ENCODE measurements around the gene MARCHF4. TPM values are rescaled to one million over a fixed set of nuclear protein-coding genes. Genes with fewer than 3 reads are reported as not detected.

MARCHF4 gene
- total and polyA plus RNA-seq, 3 experiments from 2014 or later, result not detected

DNA sequence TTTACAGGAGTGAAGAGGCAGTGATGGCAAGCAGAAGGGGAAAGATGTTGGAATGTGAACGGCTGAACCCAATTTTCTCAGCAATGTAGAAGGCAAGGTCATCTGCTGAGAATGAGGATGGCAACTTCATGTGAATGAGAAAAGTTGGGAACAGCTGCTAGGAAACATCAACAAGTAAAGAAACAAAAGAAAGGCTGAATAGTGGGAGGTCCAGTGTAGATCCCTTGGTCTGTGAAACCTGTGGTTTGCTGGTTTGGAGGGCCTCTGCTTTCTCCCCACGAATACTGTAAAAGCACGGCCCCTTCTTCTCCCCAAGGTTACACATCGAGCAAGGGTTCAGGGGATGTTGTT is 27.4 kb downstream of the MARCHF4 start:
- Histone ChIP-seq H3K4me1 (ENCODE audit: insufficient read depth, low read length) (peaks cover 31% of the 10 kb centered on the region), H3K27me3 (ENCODE audit: insufficient read depth, low read length, poor library complexity, severe bottlenecking) (no peaks in the 10 kb centered on the region), H3K27ac (ENCODE audit: low read depth, low read length) (no peak overlapping the region), H3K36me3 (ENCODE audit: insufficient read depth, low read length) (no peaks in the 10 kb centered on the region), H3K9me3 (ENCODE audit: low read length) (no peaks in the 10 kb centered on the region), H3K4me3 (ENCODE audit: low read length) (no peak overlapping the region)
- Mint-ChIP-seq H3K27me3 (peaks cover 0 to 7% of the 10 kb centered on the region in 2 donors), H3K4me1 (peaks cover 33 to 44% (median 38%) of the 10 kb centered on the region in 3 donors), H3K36me3 (peaks cover 0 to 4% (median 0%) of the 10 kb centered on the region in 3 donors), H3K27ac (no peak overlapping the region), H3K4me3 (no peak overlapping the region), H3K9me3 (no peaks in the 10 kb centered on the region)
- ChIA-PET POLR2A (no interaction called here), CTCF (no interaction called here)
- DNase-seq, result no peak

DNA sequence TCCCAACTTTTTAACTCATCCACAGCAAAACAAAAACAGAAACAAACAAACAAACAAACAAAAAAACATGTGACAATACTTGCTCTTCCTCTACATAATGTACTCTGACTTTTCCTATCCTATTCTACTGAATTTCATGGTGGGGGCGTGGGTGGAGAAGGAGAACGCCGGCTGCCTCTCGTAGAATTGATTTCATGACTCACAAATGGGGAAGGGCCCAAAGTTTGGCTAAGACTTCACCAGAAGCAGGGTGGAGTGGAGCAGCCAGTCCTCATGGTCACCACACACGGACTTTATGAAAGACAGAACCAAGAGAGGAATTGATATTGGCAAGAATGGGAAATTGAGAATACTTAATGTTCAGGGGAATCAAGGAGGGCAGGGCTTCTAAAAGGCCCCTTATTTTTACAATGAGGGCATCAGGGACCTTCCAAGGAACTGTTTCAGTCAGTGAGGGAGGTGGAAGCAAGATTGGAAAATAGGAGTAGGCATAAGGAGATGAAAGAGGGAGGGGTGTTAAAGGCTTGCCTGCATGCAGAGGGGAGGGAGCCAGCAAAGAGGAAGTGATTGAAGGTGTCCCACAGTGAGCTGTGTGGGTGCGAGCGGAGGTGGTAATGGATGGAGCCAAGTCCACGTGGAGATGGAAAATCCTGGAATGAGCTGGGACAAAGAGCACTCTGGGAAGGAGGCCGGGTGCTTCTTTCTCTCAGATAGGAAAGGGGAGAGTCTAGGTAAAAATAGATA is 27.9 kb downstream of the MARCHF4 start:
- H3K27me3 Mint-ChIP-seq, result peaks cover 0 to 6% of the 10 kb centered on the region in 2 donors
- POLR2A ChIA-PET, result no interaction called here
- H3K4me1 Mint-ChIP-seq, result peaks cover 28 to 40% (median 32%) of the 10 kb centered on the region in 3 donors

DNA sequence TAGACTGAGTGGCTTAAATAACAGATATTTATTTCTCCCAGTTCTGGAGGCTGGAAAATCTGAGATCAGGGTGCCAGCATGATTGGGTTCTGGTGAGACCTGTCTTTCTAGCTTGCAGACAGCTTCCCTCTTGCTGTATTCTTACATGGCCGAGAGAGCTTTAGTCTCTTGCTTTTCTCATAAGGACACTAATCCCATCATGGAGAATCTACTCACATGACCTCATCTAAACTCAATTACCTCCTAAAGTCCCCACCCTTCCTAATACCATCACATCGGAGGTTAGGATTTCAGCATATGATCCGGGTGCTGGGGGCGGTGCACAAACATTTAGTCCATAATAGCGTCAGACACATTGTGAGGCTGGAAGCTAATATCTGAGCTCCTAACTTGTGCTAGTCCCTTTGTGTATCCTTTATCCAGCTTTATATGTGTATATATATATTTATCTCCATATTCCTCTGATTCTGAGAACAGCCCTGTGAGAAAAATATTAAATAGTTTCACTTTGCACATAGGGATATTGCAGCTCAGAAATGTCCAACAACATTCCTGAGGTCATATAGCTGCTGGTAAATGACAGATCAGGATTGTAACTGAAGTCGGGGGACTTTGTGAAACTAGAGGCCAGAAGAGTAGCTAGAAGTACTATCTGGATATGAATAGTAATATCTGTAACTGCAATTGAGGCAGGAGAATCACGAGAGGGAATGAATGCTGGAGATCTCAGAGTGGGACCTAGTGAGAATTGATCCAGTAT is 28.9 kb downstream of the MARCHF4 start:
- peaks cover 19 to 30% (median 23%) of the 10 kb centered on the region in 3 donors for H3K4me1 Mint-ChIP-seq
- peak overlapping the region in 1 of 8 donors; percentile 19 for H3K27ac Mint-ChIP-seq
- no peaks in the 10 kb centered on the region for H3K36me3 ChIP-seq (ENCODE audit: insufficient read depth, low read length)
- H3K4me3 ChIP-seq (ENCODE audit: low read length), result no peak overlapping the region
- ChIA-PET POLR2A (no interaction called here), CTCF (interaction anchor here (1.3 kb wide), 1 partner anchor 9 kb away, joined by 4 read pairs; no protein-coding TSS in a partner anchor)
- no peak overlapping the region for H3K4me3 Mint-ChIP-seq
- H3K4me1 ChIP-seq (ENCODE audit: insufficient read depth, low read length), result peaks cover 18% of the 10 kb centered on the region
- DNase-seq, result no peak
- no peaks in the 10 kb centered on the region for H3K9me3 Mint-ChIP-seq
- peaks cover 0 to 9% of the 10 kb centered on the region in 2 donors for H3K27me3 Mint-ChIP-seq
- H3K27me3 ChIP-seq (ENCODE audit: insufficient read depth, low read length, poor library complexity, severe bottlenecking), result no peaks in the 10 kb centered on the region
- peaks cover 0 to 4% (median 2%) of the 10 kb centered on the region in 3 donors for H3K36me3 Mint-ChIP-seq
- H3K9me3 ChIP-seq (ENCODE audit: low read length), result no peaks in the 10 kb centered on the region
- no peak overlapping the region for H3K27ac ChIP-seq (ENCODE audit: low read depth, low read length)

More for the DNA sequence above, 27.9 kb downstream of the MARCHF4 start:
- Mint-ChIP-seq H3K27ac (peak overlapping the region in 2 of 8 donors; percentile 3 to 43), H3K9me3 (no peaks in the 10 kb centered on the region), H3K4me3 (no peak overlapping the region), H3K36me3 (peaks cover 0 to 4% (median 0%) of the 10 kb centered on the region in 3 donors)
- CTCF ChIA-PET, result no interaction called here
- H3K9me3 ChIP-seq (ENCODE audit: low read length), result no peaks in the 10 kb centered on the region
- H3K27me3 ChIP-seq (ENCODE audit: insufficient read depth, low read length, poor library complexity, severe bottlenecking), result no peaks in the 10 kb centered on the region
- peaks cover 27% of the 10 kb centered on the region for H3K4me1 ChIP-seq (ENCODE audit: insufficient read depth, low read length)
- H3K27ac ChIP-seq (ENCODE audit: low read depth, low read length), result no peak overlapping the region
- DNase-seq, result no peak
- H3K4me3 ChIP-seq (ENCODE audit: low read length), result no peak overlapping the region
- H3K36me3 ChIP-seq (ENCODE audit: insufficient read depth, low read length), result no peaks in the 10 kb centered on the region

DNA sequence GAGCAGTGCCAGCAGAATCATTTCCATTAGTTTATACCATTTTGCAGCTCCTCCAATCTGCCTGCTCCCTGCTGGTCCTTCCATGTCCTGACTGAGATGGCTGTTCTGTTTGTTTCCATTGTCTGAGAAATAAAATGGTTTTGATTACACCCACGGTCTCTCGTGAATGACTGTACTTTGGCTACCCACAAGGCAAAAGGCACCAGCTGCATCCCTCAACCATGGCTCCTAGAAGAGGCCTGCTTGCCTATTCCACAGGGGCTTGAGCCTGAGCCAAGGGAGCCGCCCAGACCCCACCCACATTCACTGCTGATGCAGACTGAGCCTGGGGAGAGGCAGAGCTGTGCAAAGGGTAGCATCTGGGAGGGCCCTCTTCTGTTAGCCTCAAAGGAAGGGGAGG is 31.2 kb downstream of the MARCHF4 start:
- peaks cover 5% of the 10 kb centered on the region for H3K4me1 ChIP-seq (ENCODE audit: insufficient read depth, low read length)
- peaks cover 4 to 9% of the 10 kb centered on the region in 2 donors for H3K27me3 Mint-ChIP-seq
- H3K9me3 ChIP-seq (ENCODE audit: low read length), result no peaks in the 10 kb centered on the region
- CTCF ChIA-PET, result interaction anchor here (1.6 kb wide), 1 partner anchor 63 kb away, joined by 6 read pairs; no protein-coding TSS in a partner anchor
- no peaks in the 10 kb centered on the region for H3K27me3 ChIP-seq (ENCODE audit: insufficient read depth, low read length, poor library complexity, severe bottlenecking)
- H3K27ac ChIP-seq (ENCODE audit: low read depth, low read length), result no peak overlapping the region
- peak overlapping the region in 1 of 8 donors; percentile 76 for H3K27ac Mint-ChIP-seq
- H3K4me1 Mint-ChIP-seq, result peaks cover 6 to 15% (median 14%) of the 10 kb centered on the region in 3 donors
- no peaks in the 10 kb centered on the region for H3K36me3 ChIP-seq (ENCODE audit: insufficient read depth, low read length)
- H3K4me3 ChIP-seq (ENCODE audit: low read length), result no peak overlapping the region
- peaks cover 0 to 4% (median 2%) of the 10 kb centered on the region in 3 donors for H3K36me3 Mint-ChIP-seq
- H3K4me3 Mint-ChIP-seq, result no peak overlapping the region
- POLR2A ChIA-PET, result no interaction called here
- DNase-seq, result no peak
- no peaks in the 10 kb centered on the region for H3K9me3 Mint-ChIP-seq

DNA sequence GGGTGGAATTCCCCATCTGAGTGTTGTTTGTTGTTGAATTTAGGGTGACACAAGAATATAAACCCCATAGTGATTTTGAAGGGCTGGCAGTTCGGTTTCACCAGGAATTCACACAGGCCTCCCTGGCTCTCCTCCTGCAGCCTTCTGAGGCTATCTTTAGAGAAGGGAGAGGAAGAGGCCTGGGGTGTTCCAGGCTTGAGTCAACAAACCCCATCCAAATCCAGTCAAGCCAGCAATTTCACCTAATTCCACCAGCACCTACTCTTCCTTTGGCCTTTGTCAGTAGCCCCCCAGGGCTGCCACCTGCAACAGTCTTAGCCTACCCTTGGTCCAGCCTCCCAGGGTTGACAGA is 32.0 kb downstream of the MARCHF4 start:
- CTCF ChIA-PET, result interaction anchor here (1.6 kb wide), 1 partner anchor 64 kb away, joined by 6 read pairs; no protein-coding TSS in a partner anchor

DNA sequence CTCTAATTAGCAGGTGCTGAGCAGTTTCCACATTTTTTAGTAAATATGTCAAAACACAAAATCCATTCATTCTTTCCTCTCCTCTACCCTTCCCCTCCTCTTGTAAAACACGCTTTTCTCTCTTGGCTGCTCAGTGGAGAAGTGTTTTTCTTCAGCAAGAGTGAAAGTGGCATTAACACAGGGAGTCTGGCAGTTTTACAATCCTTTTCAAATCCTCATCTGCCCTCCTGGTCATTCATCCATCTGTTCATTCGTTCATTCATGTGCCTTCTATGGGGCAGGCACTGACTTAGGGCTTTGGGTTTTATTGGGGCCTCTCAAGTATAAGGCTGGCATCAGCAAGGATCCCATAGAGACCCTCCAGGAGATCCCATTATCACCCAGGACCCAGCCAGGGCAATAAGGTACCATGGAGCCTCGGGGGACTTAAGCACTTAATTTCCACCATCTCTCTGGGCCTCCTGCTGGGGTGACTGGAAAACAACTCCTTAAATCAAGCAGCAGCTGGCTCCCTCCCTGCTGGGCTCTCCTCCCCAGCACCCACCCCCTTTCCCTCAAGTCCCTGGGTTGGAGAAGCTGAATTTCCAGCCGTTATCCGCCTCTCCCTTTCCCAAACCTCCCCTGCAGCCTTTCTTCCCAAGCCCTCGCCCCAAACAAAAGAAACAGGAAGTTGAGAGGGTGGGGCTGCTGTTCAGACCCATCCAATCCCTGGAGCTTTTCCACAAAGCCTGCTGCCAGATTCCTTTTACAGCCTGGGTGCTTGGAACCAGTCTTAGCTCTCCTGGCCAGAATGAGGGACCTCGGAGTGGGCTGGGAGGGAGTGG is 32.6 kb downstream of the MARCHF4 start:
- no peaks in the 10 kb centered on the region for H3K27me3 ChIP-seq (ENCODE audit: insufficient read depth, low read length, poor library complexity, severe bottlenecking)
- no peaks in the 10 kb centered on the region for H3K9me3 ChIP-seq (ENCODE audit: low read length)
- no peaks in the 10 kb centered on the region for H3K9me3 Mint-ChIP-seq
- no peak overlapping the region for H3K27ac ChIP-seq (ENCODE audit: low read depth, low read length)
- ChIA-PET POLR2A (no interaction called here), CTCF (interaction anchor here (1.6 kb wide), 1 partner anchor 65 kb away, joined by 6 read pairs; no protein-coding TSS in a partner anchor)
- H3K4me1 Mint-ChIP-seq, result peaks cover 6 to 17% (median 15%) of the 10 kb centered on the region in 3 donors
- H3K4me3 ChIP-seq (ENCODE audit: low read length), result no peak overlapping the region
- peak overlapping the region in 3 of 8 donors; percentile 18 to 76 (median 47) for H3K27ac Mint-ChIP-seq
- peaks cover 4 to 8% of the 10 kb centered on the region in 2 donors for H3K27me3 Mint-ChIP-seq
- H3K4me3 Mint-ChIP-seq, result no peak overlapping the region
- DNase-seq, result no peak
- peaks cover 0 to 4% (median 2%) of the 10 kb centered on the region in 3 donors for H3K36me3 Mint-ChIP-seq
- H3K4me1 ChIP-seq (ENCODE audit: insufficient read depth, low read length), result peaks cover 5% of the 10 kb centered on the region
- H3K36me3 ChIP-seq (ENCODE audit: insufficient read depth, low read length), result no peaks in the 10 kb centered on the region

More for the DNA sequence above, 32.0 kb downstream of the MARCHF4 start:
- peaks cover 6 to 17% (median 15%) of the 10 kb centered on the region in 3 donors for H3K4me1 Mint-ChIP-seq
- Histone ChIP-seq H3K4me1 (ENCODE audit: insufficient read depth, low read length) (peaks cover 5% of the 10 kb centered on the region), H3K9me3 (ENCODE audit: low read length) (no peaks in the 10 kb centered on the region), H3K4me3 (ENCODE audit: low read length) (no peak overlapping the region), H3K36me3 (ENCODE audit: insufficient read depth, low read length) (no peaks in the 10 kb centered on the region), H3K27ac (ENCODE audit: low read depth, low read length) (no peak overlapping the region), H3K27me3 (ENCODE audit: insufficient read depth, low read length, poor library complexity, severe bottlenecking) (no peaks in the 10 kb centered on the region)
- no peaks in the 10 kb centered on the region for H3K9me3 Mint-ChIP-seq
- H3K27me3 Mint-ChIP-seq, result peaks cover 4 to 9% of the 10 kb centered on the region in 2 donors
- DNase-seq, result no peak
- peaks cover 0 to 4% (median 2%) of the 10 kb centered on the region in 3 donors for H3K36me3 Mint-ChIP-seq
- no peak overlapping the region for H3K4me3 Mint-ChIP-seq
- POLR2A ChIA-PET, result no interaction called here
- H3K27ac Mint-ChIP-seq, result peak overlapping the region in 3 of 8 donors; percentile 2 to 62 (median 56)

DNA sequence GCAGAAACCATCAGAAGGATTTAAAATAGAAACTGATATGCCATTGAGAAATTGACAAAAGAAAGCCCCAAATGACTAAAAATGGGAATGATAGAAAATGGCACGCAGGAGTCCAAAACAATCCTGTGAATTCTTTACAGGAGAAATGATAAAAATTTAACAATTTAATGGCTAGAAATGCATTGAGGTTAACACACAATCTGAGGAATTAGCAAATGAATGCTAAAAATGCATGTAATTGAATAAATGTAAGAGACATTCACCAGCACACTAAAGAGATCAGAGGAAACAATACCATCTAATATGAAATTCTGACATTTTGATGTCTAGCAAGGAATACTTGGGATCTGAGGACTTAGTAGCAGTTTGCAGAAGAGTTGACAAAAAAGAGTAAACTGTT is 37.0 kb downstream of the MARCHF4 start:
- Histone ChIP-seq H3K4me1 (ENCODE audit: insufficient read depth, low read length) (peaks cover 5% of the 10 kb centered on the region), H3K27ac (ENCODE audit: low read depth, low read length) (no peak overlapping the region), H3K9me3 (ENCODE audit: low read length) (no peaks in the 10 kb centered on the region), H3K36me3 (ENCODE audit: insufficient read depth, low read length) (no peaks in the 10 kb centered on the region), H3K4me3 (ENCODE audit: low read length) (no peak overlapping the region), H3K27me3 (ENCODE audit: insufficient read depth, low read length, poor library complexity, severe bottlenecking) (no peaks in the 10 kb centered on the region)
- H3K9me3 Mint-ChIP-seq, result peaks cover 0 to 2% (median 0%) of the 10 kb centered on the region in 5 donors
- peaks cover 2 to 7% (median 6%) of the 10 kb centered on the region in 3 donors for H3K4me1 Mint-ChIP-seq
- no peak overlapping the region for H3K4me3 Mint-ChIP-seq
- CTCF ChIA-PET, result no interaction called here
- H3K27ac Mint-ChIP-seq, result no peak overlapping the region
- DNase-seq, result no peak
- POLR2A ChIA-PET, result no interaction called here
- H3K27me3 Mint-ChIP-seq, result peaks cover 4% of the 10 kb centered on the region in 2 donors
- H3K36me3 Mint-ChIP-seq, result peaks cover 0 to 4% (median 2%) of the 10 kb centered on the region in 3 donors

Data from CD8-positive, alpha-beta memory T cell (primary cell).